Measurements from ENCODE around the gene RPS6KC1.
"Not testable (repeated sequence)": the region's sequence is repeated elsewhere in the genome, so short reads cannot be mapped to it uniquely, and the experiment has no call there.

The RPS6KC1 gene

GRCh38 chr1:213286235-213286634 lies 235.2 kb downstream of the RPS6KC1 start:
- no peaks in the 10 kb centered on the region for H3K36me3 ChIP-seq (ENCODE audit: insufficient read depth, low read length)
- H3K4me3 ChIP-seq, result no peak overlapping the region
- H3K27ac ChIP-seq, result no peak overlapping the region
- H3K9me3 ChIP-seq (ENCODE audit: low read depth, low read length), result no peaks in the 10 kb centered on the region
- TF ChIP-seq EZH2 (IDR thresholded peaks at IDR 0.05) (no peak), FOXP2 (optimal IDR thresholded peaks at IDR 0.05; ENCODE audit: control extremely low read depth, extremely low read length, insufficient read depth) (no peak), POLR2AphosphoS5 (IDR thresholded peaks at IDR 0.05; ENCODE audit: borderline replicate concordance, low read depth, low read length) (no peak)
- DNase-seq (ENCODE audit: low read depth, low spot score), result no peak
- no peak overlapping the region for H3K9ac ChIP-seq (ENCODE audit: insufficient read length)

GRCh38 chr1:213287987-213288386 lies 236.9 kb downstream of the RPS6KC1 start:
- no peak for DNase-seq (ENCODE audit: low read depth, low spot score)
- Histone ChIP-seq H3K36me3 (ENCODE audit: insufficient read depth, low read length) (no peaks in the 10 kb centered on the region), H3K27ac (no peak overlapping the region), H3K9ac (ENCODE audit: insufficient read length) (no peak overlapping the region), H3K9me3 (ENCODE audit: low read depth, low read length) (no peaks in the 10 kb centered on the region), H3K4me3 (no peak overlapping the region)
- TF ChIP-seq FOXP2 (optimal IDR thresholded peaks at IDR 0.05; ENCODE audit: control extremely low read depth, extremely low read length, insufficient read depth) (no peak), POLR2AphosphoS5 (IDR thresholded peaks at IDR 0.05; ENCODE audit: borderline replicate concordance, low read depth, low read length) (no peak), EZH2 (IDR thresholded peaks at IDR 0.05) (no peak)

GRCh38 chr1:213291526-213291925 lies 240.5 kb downstream of the RPS6KC1 start:
- no peak for DNase-seq (ENCODE audit: low read depth, low spot score)
- TF ChIP-seq EZH2 (IDR thresholded peaks at IDR 0.05), result no peak
- H3K27ac ChIP-seq, result no peak overlapping the region
- no peak overlapping the region for H3K4me3 ChIP-seq
- H3K9me3 ChIP-seq (ENCODE audit: low read depth, low read length), result no peaks in the 10 kb centered on the region
- H3K36me3 ChIP-seq (ENCODE audit: insufficient read depth, low read length), result no peaks in the 10 kb centered on the region
- no peak overlapping the region for H3K9ac ChIP-seq (ENCODE audit: insufficient read length)

- TF ChIP-seq FOXP2 (optimal IDR thresholded peaks at IDR 0.05; ENCODE audit: control extremely low read depth, extremely low read length, insufficient read depth) (no peak), POLR2AphosphoS5 (IDR thresholded peaks at IDR 0.05; ENCODE audit: borderline replicate concordance, low read depth, low read length) (no peak), EZH2 (IDR thresholded peaks at IDR 0.05) (no peak)
These were observed 241.6 kb downstream of the RPS6KC1 start for GRCh38 chr1:213292614-213293013.

GRCh38 chr1:213295860-213296259 lies 244.8 kb downstream of the RPS6KC1 start:
- Histone ChIP-seq H3K36me3 (ENCODE audit: insufficient read depth, low read length) (no peaks in the 10 kb centered on the region), H3K9me3 (ENCODE audit: low read depth, low read length) (no peaks in the 10 kb centered on the region), H3K9ac (ENCODE audit: insufficient read length) (no peak overlapping the region), H3K27ac (no peak overlapping the region), H3K4me3 (no peak overlapping the region)
- DNase-seq (ENCODE audit: low read depth, low spot score), result no peak
- TF ChIP-seq EZH2 (IDR thresholded peaks at IDR 0.05), result no peak

More at GRCh38 chr1:213292614-213293013, 241.6 kb downstream of the RPS6KC1 start:
- no peak for DNase-seq (ENCODE audit: low read depth, low spot score)
- Histone ChIP-seq H3K4me3 (no peak overlapping the region), H3K9me3 (ENCODE audit: low read depth, low read length) (no peaks in the 10 kb centered on the region), H3K36me3 (ENCODE audit: insufficient read depth, low read length) (no peaks in the 10 kb centered on the region), H3K27ac (no peak overlapping the region), H3K9ac (ENCODE audit: insufficient read length) (no peak overlapping the region)

- TF ChIP-seq FOXP2 (optimal IDR thresholded peaks at IDR 0.05; ENCODE audit: control extremely low read depth, extremely low read length, insufficient read depth), result no peak
- no peak for TF ChIP-seq EZH2 (IDR thresholded peaks at IDR 0.05)
- no peak for TF ChIP-seq POLR2AphosphoS5 (IDR thresholded peaks at IDR 0.05; ENCODE audit: borderline replicate concordance, low read depth, low read length)
- DNase-seq (ENCODE audit: low read depth, low spot score), result no peak
- H3K9ac ChIP-seq (ENCODE audit: insufficient read length), result no peak overlapping the region
- H3K27ac ChIP-seq, result no peak overlapping the region
- H3K4me3 ChIP-seq, result no peak overlapping the region
- H3K36me3 ChIP-seq (ENCODE audit: insufficient read depth, low read length), result no peaks in the 10 kb centered on the region
- no peaks in the 10 kb centered on the region for H3K9me3 ChIP-seq (ENCODE audit: low read depth, low read length)
These were observed 245.5 kb downstream of the RPS6KC1 start for GRCh38 chr1:213296558-213296957.

GRCh38 chr1:213297021-213297420 lies 246.0 kb downstream of the RPS6KC1 start:
- no peak for DNase-seq (ENCODE audit: low read depth, low spot score)
- Histone ChIP-seq H3K4me3 (no peak overlapping the region), H3K36me3 (ENCODE audit: insufficient read depth, low read length) (no peaks in the 10 kb centered on the region), H3K27ac (no peak overlapping the region), H3K9me3 (ENCODE audit: low read depth, low read length) (no peaks in the 10 kb centered on the region), H3K9ac (ENCODE audit: insufficient read length) (no peak overlapping the region)
- no peak for TF ChIP-seq FOXP2 (optimal IDR thresholded peaks at IDR 0.05; ENCODE audit: control extremely low read depth, extremely low read length, insufficient read depth)
- TF ChIP-seq POLR2AphosphoS5 (IDR thresholded peaks at IDR 0.05; ENCODE audit: borderline replicate concordance, low read depth, low read length), result no peak
- TF ChIP-seq EZH2 (IDR thresholded peaks at IDR 0.05), result no peak

GRCh38 chr1:213300433-213300832 lies 249.4 kb downstream of the RPS6KC1 start:
- no peaks in the 10 kb centered on the region for H3K36me3 ChIP-seq (ENCODE audit: insufficient read depth, low read length)
- TF ChIP-seq FOXP2 (optimal IDR thresholded peaks at IDR 0.05; ENCODE audit: control extremely low read depth, extremely low read length, insufficient read depth) (no peak), EZH2 (IDR thresholded peaks at IDR 0.05) (no peak), POLR2AphosphoS5 (IDR thresholded peaks at IDR 0.05; ENCODE audit: borderline replicate concordance, low read depth, low read length) (no peak)
- H3K9ac ChIP-seq (ENCODE audit: insufficient read length), result no peak overlapping the region
- no peak overlapping the region for H3K27ac ChIP-seq
- no peaks in the 10 kb centered on the region for H3K9me3 ChIP-seq (ENCODE audit: low read depth, low read length)
- no peak for DNase-seq (ENCODE audit: low read depth, low spot score)
- no peak overlapping the region for H3K4me3 ChIP-seq

- H3K9me3 ChIP-seq (ENCODE audit: low read depth, low read length); H3K9ac ChIP-seq (ENCODE audit: insufficient read length); H3K36me3 ChIP-seq (ENCODE audit: insufficient read depth, low read length); H3K27ac ChIP-seq; H3K4me3 ChIP-seq; DNase-seq (ENCODE audit: low read depth, low spot score): not testable (repeated sequence)
These were observed 250.5 kb downstream of the RPS6KC1 start for GRCh38 chr1:213301524-213301923.

Measured in SK-N-MC (cell line).